Nephron progenitor cell (in vitro differentiated cells): ENCODE measurements around the gene SLC22A6.

ENCODE experiments used
- DNase-seq: peaks from one replicate; pipeline ENCODE4 v3.0.0; 2021
- H3K27ac Mint-ChIP-seq: 2 replicates; pipeline ENCODE4 v1.8.0; 2021; ENCODE audit warnings: mild to moderate bottlenecking, moderate library complexity, mixed read lengths
- H3K27me3 Mint-ChIP-seq: 2 replicates; pipeline ENCODE4 v1.8.0; 2021; ENCODE audit warnings: mild to moderate bottlenecking, low read depth, mixed read lengths; ENCODE audit not compliant: poor library complexity
- H3K36me3 Mint-ChIP-seq: 2 replicates; pipeline ENCODE4 v1.8.0; 2021; ENCODE audit warnings: low read depth, mixed read lengths
- H3K4me1 Mint-ChIP-seq: 2 replicates; pipeline ENCODE4 v1.8.0; 2021; ENCODE audit warnings: mixed read lengths
- H3K4me3 Mint-ChIP-seq: 2 replicates; pipeline ENCODE4 v1.8.0; 2021; ENCODE audit warnings: mild to moderate bottlenecking, moderate library complexity, mixed read lengths
- H3K9me3 Mint-ChIP-seq: 2 replicates; pipeline ENCODE4 v1.8.0; 2021; ENCODE audit warnings: mild to moderate bottlenecking, moderate library complexity, mixed read lengths
- CTCF ChIP-seq: fragments of 200-600 bp; sonication (generic); IDR thresholded peaks from 2 replicates; pipeline ENCODE4 v1.5.0; 2021; ENCODE audit warnings: antibody characterized with exemption

The SLC22A6 gene

GRCh38 chr11:62983536-62984199, 1.1 kb downstream of the SLC22A6 start:
- DNase-seq = no peak
- H3K4me3 Mint-ChIP-seq = no peak overlapping the region
- no peak overlapping the region for H3K27ac Mint-ChIP-seq
- no peak for TF ChIP-seq CTCF
- H3K9me3 Mint-ChIP-seq = no peaks in the 10 kb centered on the region
- peaks cover 6% of the 10 kb centered on the region for H3K4me1 Mint-ChIP-seq
- peaks cover 45% of the 10 kb centered on the region for H3K27me3 Mint-ChIP-seq
- no peaks in the 10 kb centered on the region for H3K36me3 Mint-ChIP-seq

GRCh38 chr11:62981743-62982142, 3.0 kb downstream of the SLC22A6 start:
- no peak overlapping the region for H3K4me3 Mint-ChIP-seq
- H3K9me3 Mint-ChIP-seq = no peaks in the 10 kb centered on the region
- no peaks in the 10 kb centered on the region for H3K4me1 Mint-ChIP-seq
- no peaks in the 10 kb centered on the region for H3K36me3 Mint-ChIP-seq
- DNase-seq = no peak
- H3K27me3 Mint-ChIP-seq = peaks cover 39% of the 10 kb centered on the region
- no peak overlapping the region for H3K27ac Mint-ChIP-seq
- TF ChIP-seq CTCF = no peak

DNA sequence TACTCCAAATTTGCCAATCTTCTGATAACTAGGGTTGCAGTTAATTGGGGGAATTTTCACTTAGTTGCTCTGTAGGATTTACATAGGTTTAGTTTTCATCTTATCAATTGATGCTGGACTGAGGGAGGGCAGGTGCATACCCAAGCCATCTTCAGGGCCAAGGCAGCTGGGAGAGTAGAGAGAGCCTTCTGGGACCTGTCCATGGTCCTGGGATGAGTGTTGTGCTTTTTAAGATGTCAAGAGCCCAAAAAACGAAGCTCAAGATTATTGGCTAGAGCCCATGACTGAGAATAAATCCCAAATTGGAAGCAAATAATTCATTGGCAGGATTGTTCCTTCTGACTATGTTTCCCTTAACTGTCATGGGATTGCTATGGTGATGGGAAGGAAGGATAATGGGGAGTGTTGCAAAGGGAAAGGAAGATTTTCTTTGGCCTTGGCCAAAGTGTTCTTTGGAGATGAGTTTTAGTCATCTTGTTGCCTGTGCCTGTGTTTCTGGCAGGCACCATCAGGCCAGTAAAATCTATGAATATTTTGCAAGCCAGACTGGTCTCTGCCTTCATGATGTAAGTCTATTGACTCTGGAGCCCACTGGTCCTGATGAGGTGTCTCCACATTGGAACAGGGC, 4.5 kb downstream of the SLC22A6 start:
- Mint-ChIP-seq H3K4me1 (no peaks in the 10 kb centered on the region), H3K27ac (no peak overlapping the region), H3K4me3 (no peak overlapping the region), H3K9me3 (no peaks in the 10 kb centered on the region), H3K36me3 (no peaks in the 10 kb centered on the region), H3K27me3 (peaks cover 32% of the 10 kb centered on the region)
- TF ChIP-seq CTCF = no peak
- peak; percentile 50 for DNase-seq

GRCh38 chr11:62976109-62976508, 8.7 kb downstream of the SLC22A6 start:
- H3K27me3 Mint-ChIP-seq = peaks cover 50% of the 10 kb centered on the region
- no peak overlapping the region for H3K4me3 Mint-ChIP-seq
- H3K36me3 Mint-ChIP-seq = no peaks in the 10 kb centered on the region
- DNase-seq = no peak
- H3K27ac Mint-ChIP-seq = no peak overlapping the region
- no peaks in the 10 kb centered on the region for H3K9me3 Mint-ChIP-seq
- H3K4me1 Mint-ChIP-seq = no peaks in the 10 kb centered on the region
- TF ChIP-seq CTCF = no peak

DNA sequence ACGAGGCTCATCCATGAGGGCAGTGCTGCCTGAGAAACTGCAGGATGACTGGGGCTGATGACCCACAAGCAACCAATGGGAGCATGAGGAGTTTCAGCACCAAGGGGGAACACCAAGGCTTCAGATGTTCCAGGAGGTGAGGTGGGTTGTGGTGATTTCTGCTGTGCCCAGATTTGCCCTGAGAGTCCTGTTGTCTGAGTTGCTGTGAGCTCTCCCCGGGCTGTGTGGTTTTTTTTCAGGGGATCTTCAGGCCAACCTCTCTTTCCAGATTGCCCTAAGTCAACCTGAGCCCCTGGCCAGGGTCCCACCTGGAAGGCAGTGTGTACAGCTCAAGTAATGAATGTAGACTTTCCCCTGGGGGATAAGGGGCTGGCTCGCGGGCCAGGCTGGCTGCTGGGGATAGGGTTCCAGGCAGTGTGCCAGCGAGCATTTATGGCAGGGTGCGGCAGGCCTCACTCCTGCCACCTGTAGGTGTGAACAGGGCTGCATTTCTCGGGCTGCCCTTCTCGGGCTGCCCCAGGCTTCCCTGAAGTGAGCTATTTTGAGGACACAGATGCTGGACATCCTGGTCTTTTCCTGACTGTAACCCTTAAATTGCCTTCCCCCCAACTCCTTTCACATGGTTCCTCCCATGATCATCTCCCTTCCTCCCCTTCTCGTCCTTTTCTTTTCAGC, 9.8 kb downstream of the SLC22A6 start:
- no peaks in the 10 kb centered on the region for H3K4me1 Mint-ChIP-seq

More for the DNA sequence above, 9.8 kb downstream of the SLC22A6 start:
- no peaks in the 10 kb centered on the region for H3K9me3 Mint-ChIP-seq
- peaks cover 56% of the 10 kb centered on the region for H3K27me3 Mint-ChIP-seq
- peak; percentile 56 for TF ChIP-seq CTCF
- no peaks in the 10 kb centered on the region for H3K36me3 Mint-ChIP-seq
- H3K4me3 Mint-ChIP-seq = no peak overlapping the region
- H3K27ac Mint-ChIP-seq = no peak overlapping the region
- DNase-seq = peak; percentile 54
